HEK293 (cell line): ENCODE data around the gene IRF2.

Experiments used
- CTCF ChIA-PET: fragments of 350-600 bp; formaldehyde crosslinking; extraction: SDS; loops from one replicate; lab custom pipeline; 2021; ENCODE audit warnings: antibody characterized with exemption; lab: Yijun Ruan, JAX
- POLR2A ChIA-PET: fragments of 300-600 bp; formaldehyde crosslinking; extraction: SDS; loops from one replicate; lab custom pipeline; 2020; ENCODE audit warnings: antibody characterized with exemption, inconsistent platforms; lab: Yijun Ruan, JAX
- H3K27ac ChIP-seq: fragments of 200-500 bp; sonication (Bioruptor generic); 2 replicates; pipeline ENCODE4 v1.5.1; 2014; ENCODE audit warnings: low read depth, low read length, control low read depth, inconsistent platforms; ENCODE audit errors: extremely low read depth
- H3K36me3 ChIP-seq, 2 experiments: fragments of 200-500 bp in 1 of 2; sonication (Bioruptor generic) in 1 of 2; 1 replicate in 1 of 2; 2 replicates in 1 of 2; pipeline ENCODE4 v1.5.1; 2014 to 2017; ENCODE audit warnings: inconsistent platforms in 2 of 2, low read length in 2 of 2; ENCODE audit not compliant: control insufficient read depth in 2 of 2, insufficient read depth in 1 of 2
- H3K4me1 ChIP-seq: fragments of 200-500 bp; sonication (Bioruptor generic); 2 replicates; pipeline ENCODE4 v1.5.1; 2014; ENCODE audit warnings: mild to moderate bottlenecking, low read length, inconsistent platforms; ENCODE audit not compliant: control insufficient read depth, insufficient read depth
- H3K4me3 ChIP-seq: 2 replicates; pipeline ENCODE4 v1.5.1; 2011; ENCODE audit warnings: low read depth, mild to moderate bottlenecking, control low read depth, low read length, moderate library complexity
- H3K9me3 ChIP-seq: fragments of 200-500 bp; sonication (Bioruptor generic); 2 replicates; pipeline ENCODE4 v1.5.1; 2014; ENCODE audit warnings: low read depth, low read length, inconsistent platforms; ENCODE audit not compliant: control insufficient read depth, insufficient read depth
- GFI1B ChIP-seq: fragments of 450-650 bp; formaldehyde crosslinking; IDR thresholded peaks from 2 replicates; pipeline ENCODE4 v1.5.1; 2016; ENCODE audit warnings: missing biosample characterization, missing genetic modification characterization
- HOXC10 ChIP-seq: sonication (generic); formaldehyde crosslinking; IDR thresholded peaks from 2 replicates; pipeline ENCODE4 v1.8.1; 2023; ENCODE audit warnings: mild to moderate bottlenecking, missing genetic modification reagents
- MZF1 ChIP-seq: fragments of 450-650 bp; formaldehyde crosslinking; IDR thresholded peaks from 2 replicates; pipeline ENCODE4 v1.5.1; 2017; ENCODE audit warnings: missing biosample characterization, missing genetic modification characterization, borderline replicate concordance
- PRDM1 ChIP-seq: fragments of 450-650 bp; formaldehyde crosslinking; IDR thresholded peaks from 2 replicates; pipeline ENCODE4; 2016; ENCODE audit warnings: missing biosample characterization, missing genetic modification characterization
- TRIM28 ChIP-seq: IDR thresholded peaks from 2 replicates; pipeline ENCODE4 v1.6.1; 2011; ENCODE audit warnings: low read length, control low read depth, borderline replicate concordance
- YY2 ChIP-seq: fragments of 450-650 bp; formaldehyde crosslinking; IDR thresholded peaks from 2 replicates; pipeline ENCODE4 v1.5.1; 2016; ENCODE audit warnings: missing biosample characterization, missing genetic modification characterization
- ZBTB17 ChIP-seq: fragments of 450-650 bp; formaldehyde crosslinking; IDR thresholded peaks from 2 replicates; pipeline ENCODE4 v1.5.1; 2016; ENCODE audit warnings: missing biosample characterization, missing genetic modification characterization
- ZNF146 ChIP-seq: fragments of 450-650 bp; formaldehyde crosslinking; IDR thresholded peaks from 2 replicates; pipeline ENCODE4 v1.5.1; 2016; ENCODE audit warnings: missing biosample characterization, missing genetic modification characterization
- ZNF202 ChIP-seq: fragments of 450-650 bp; formaldehyde crosslinking; IDR thresholded peaks from 2 replicates; pipeline ENCODE4 v1.5.1; 2016; ENCODE audit warnings: missing biosample characterization, missing genetic modification characterization, borderline replicate concordance
- ZNF239 ChIP-seq: fragments of 450-650 bp; formaldehyde crosslinking; IDR thresholded peaks from 2 replicates; pipeline ENCODE4 v1.5.1; 2016; ENCODE audit warnings: missing biosample characterization, missing genetic modification characterization
- ZNF266 ChIP-seq: fragments of 450-650 bp; formaldehyde crosslinking; IDR thresholded peaks from 2 replicates; pipeline ENCODE4 v1.5.1; 2016; ENCODE audit warnings: missing biosample characterization, missing genetic modification characterization, low read depth
- ZNF274 ChIP-seq, 2 experiments: fragments of 200-500 bp in 1 of 2; fragments of 450-650 bp in 1 of 2; sonication (Bioruptor generic) in 1 of 2; formaldehyde crosslinking in 1 of 2; IDR thresholded peaks; 2 replicates each; pipeline versions ENCODE4 v1.5.1 to v1.6.1; 2014 to 2016; ENCODE audit warnings: borderline replicate concordance in 1 of 2, inconsistent platforms in 1 of 2, low read length in 1 of 2, missing biosample characterization in 1 of 2, missing genetic modification characterization in 1 of 2
- ZNF335 ChIP-seq: fragments of 450-650 bp; formaldehyde crosslinking; conservative IDR thresholded peaks from 2 replicates; pipeline ENCODE4 v1.5.1; 2016; ENCODE audit warnings: missing biosample characterization, missing genetic modification characterization
- ZNF354C ChIP-seq: fragments of 450-650 bp; formaldehyde crosslinking; IDR thresholded peaks from 2 replicates; pipeline ENCODE4 v1.5.1; 2016; ENCODE audit warnings: missing biosample characterization, missing genetic modification characterization, low read depth, borderline replicate concordance
- ZNF501 ChIP-seq: fragments of 450-650 bp; formaldehyde crosslinking; IDR thresholded peaks from 2 replicates; pipeline ENCODE4 v1.5.1; 2016; ENCODE audit warnings: missing biosample characterization, missing genetic modification characterization
- ZNF621 ChIP-seq: fragments of 450-650 bp; formaldehyde crosslinking; IDR thresholded peaks from 2 replicates; pipeline ENCODE4 v1.5.1; 2017; ENCODE audit warnings: missing biosample characterization, missing genetic modification characterization
- ZNF664 ChIP-seq: fragments of 450-650 bp; formaldehyde crosslinking; IDR thresholded peaks from 2 replicates; pipeline ENCODE4 v1.5.1; 2016; ENCODE audit warnings: missing biosample characterization, missing genetic modification characterization
- ZNF837 ChIP-seq: fragments of 450-650 bp; formaldehyde crosslinking; IDR thresholded peaks from 2 replicates; pipeline ENCODE4 v1.5.1; 2016; ENCODE audit warnings: missing biosample characterization, missing genetic modification characterization
- TF ChIP-seq, protein P1 (sequence below): fragments of 450-650 bp; formaldehyde crosslinking; IDR thresholded peaks from 2 replicates; pipeline ENCODE4 v1.5.1; 2016; ENCODE audit warnings: missing biosample characterization, missing genetic modification characterization
- TF ChIP-seq, protein P2 (sequence below): fragments of 450-650 bp; formaldehyde crosslinking; IDR thresholded peaks from 2 replicates; pipeline ENCODE4; 2016; ENCODE audit warnings: missing biosample characterization, missing genetic modification characterization
- TF ChIP-seq, protein P3 (sequence below): fragments of 450-650 bp; IDR thresholded peaks from 2 replicates; pipeline ENCODE4 v1.5.1; 2018; ENCODE audit warnings: missing biosample characterization, missing genetic modification characterization
- TF ChIP-seq, protein P4 (sequence below): fragments of 450-650 bp; formaldehyde crosslinking; IDR thresholded peaks from 2 replicates; pipeline ENCODE4 v1.5.1; 2016; ENCODE audit warnings: missing biosample characterization, missing genetic modification characterization
- TF ChIP-seq, protein P5 (sequence below): fragments of 450-650 bp; formaldehyde crosslinking; IDR thresholded peaks from 2 replicates; pipeline ENCODE4 v1.5.1; 2016; ENCODE audit warnings: missing biosample characterization, missing genetic modification characterization

IRF2 gene

DNA sequence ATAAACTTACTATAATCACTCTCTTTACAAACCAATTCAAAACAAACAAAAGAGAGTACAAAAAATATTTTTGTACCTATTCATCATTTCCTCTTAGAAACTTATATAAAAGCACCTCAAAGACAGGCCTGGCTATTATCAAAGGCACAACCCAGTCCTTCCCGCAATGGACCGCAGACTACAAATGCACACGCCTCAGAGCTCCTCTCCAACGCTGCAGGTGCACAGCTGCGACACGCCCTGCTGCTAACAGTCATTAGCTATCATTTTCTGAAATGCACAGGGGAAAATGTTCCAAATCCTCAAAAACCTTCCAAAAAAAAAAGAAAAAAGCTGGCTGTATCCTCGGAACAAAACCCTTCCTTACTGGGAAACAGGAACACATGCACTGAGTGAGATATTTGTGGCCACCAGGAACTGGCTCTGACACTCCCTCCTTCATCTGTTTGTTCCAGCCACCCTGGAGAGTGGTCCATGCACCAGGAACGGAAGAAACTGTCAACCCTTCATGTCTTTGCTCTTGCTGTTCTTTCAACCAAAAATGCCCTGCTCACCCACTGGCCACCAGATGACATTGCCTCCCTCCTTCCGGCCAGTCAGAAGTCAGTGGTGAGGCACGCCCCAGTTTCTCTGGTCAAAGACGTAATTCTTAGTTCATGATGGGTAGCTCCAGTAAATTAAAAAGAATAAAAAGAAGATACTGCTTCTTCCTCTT, 16.7 kb downstream of the IRF2 start:
- no peaks in the 10 kb centered on the region for H3K36me3 ChIP-seq
- ChIA-PET POLR2A (interaction anchor here (1.5 kb wide), 1 partner anchor 17 kb away, joined by 5 read pairs; the partner anchor contains the start of gene IRF2), CTCF (no interaction called here)
- no peaks in the 10 kb centered on the region for H3K4me1 ChIP-seq
- no peak overlapping the region for H3K27ac ChIP-seq
- H3K4me3 ChIP-seq: no peak overlapping the region
- no peak for TF ChIP-seq ZNF266 (tag by site-specific recombination)
- TF ChIP-seq, protein P1, sequence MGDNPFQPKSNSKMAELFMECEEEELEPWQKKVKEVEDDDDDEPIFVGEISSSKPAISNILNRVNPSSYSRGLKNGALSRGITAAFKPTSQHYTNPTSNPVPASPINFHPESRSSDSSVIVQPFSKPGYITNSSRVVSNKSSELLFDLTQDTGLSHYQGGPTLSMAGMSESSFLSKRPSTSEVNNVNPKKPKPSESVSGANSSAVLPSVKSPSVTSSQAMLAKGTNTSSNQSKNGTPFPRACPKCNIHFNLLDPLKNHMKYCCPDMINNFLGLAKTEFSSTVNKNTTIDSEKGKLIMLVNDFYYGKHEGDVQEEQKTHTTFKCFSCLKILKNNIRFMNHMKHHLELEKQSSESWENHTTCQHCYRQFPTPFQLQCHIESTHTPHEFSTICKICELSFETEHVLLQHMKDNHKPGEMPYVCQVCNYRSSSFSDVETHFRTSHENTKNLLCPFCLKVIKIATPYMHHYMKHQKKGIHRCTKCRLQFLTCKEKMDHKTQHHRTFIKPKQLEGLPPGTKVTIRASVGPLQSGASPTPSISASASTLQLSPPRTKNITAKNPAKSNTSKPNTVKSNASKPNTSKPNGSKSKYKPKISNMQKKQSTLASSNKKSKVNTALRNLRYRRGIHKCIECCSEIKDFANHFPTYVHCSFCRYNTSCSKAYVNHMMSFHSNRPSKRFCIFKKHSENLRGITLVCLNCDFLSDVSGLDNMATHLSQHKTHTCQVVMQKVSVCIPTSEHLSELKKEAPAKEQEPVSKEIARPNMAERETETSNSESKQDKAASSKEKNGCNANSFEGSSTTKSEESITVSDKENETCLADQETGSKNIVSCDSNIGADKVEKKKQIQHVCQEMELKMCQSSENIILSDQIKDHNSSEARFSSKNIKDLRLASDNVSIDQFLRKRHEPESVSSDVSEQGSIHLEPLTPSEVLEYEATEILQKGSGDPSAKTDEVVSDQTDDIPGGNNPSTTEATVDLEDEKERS (tag by site-specific recombination): no peak
- TF ChIP-seq GFI1B (tag by site-specific recombination): no peak
- no peak for TF ChIP-seq ZNF621
- TF ChIP-seq PRDM1 (tag by site-specific recombination): no peak
- TF ChIP-seq, protein P2, sequence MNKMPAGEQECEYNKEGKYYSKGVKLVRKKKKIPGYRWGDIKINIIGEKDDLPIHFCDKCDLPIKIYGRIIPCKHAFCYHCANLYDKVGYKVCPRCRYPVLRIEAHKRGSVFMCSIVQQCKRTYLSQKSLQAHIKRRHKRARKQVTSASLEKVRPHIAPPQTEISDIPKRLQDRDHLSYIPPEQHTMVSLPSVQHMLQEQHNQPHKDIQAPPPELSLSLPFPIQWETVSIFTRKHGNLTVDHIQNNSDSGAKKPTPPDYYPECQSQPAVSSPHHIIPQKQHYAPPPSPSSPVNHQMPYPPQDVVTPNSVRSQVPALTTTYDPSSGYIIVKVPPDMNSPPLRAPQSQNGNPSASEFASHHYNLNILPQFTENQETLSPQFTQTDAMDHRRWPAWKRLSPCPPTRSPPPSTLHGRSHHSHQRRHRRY (tag by site-specific recombination): no peak
- TF ChIP-seq, protein P3, sequence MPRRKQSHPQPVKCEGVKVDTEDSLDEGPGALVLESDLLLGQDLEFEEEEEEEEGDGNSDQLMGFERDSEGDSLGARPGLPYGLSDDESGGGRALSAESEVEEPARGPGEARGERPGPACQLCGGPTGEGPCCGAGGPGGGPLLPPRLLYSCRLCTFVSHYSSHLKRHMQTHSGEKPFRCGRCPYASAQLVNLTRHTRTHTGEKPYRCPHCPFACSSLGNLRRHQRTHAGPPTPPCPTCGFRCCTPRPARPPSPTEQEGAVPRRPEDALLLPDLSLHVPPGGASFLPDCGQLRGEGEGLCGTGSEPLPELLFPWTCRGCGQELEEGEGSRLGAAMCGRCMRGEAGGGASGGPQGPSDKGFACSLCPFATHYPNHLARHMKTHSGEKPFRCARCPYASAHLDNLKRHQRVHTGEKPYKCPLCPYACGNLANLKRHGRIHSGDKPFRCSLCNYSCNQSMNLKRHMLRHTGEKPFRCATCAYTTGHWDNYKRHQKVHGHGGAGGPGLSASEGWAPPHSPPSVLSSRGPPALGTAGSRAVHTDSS: no peak
- no peak for TF ChIP-seq ZNF664 (tag by site-specific recombination)
- no peak for TF ChIP-seq ZNF335 (tag by site-specific recombination)
- no peak for TF ChIP-seq ZNF274 (IDR thresholded peaks at IDR 0.05; ENCODE audit: low read length)
- TF ChIP-seq ZNF274 (tag by site-specific recombination; IDR thresholded peaks at IDR 0.05; ENCODE audit: borderline replicate concordance): no peak
- TF ChIP-seq HOXC10 (CRISPR knock-in tag): no peak
- no peak for TF ChIP-seq YY2 (tag by site-specific recombination)
- TF ChIP-seq, protein P4, sequence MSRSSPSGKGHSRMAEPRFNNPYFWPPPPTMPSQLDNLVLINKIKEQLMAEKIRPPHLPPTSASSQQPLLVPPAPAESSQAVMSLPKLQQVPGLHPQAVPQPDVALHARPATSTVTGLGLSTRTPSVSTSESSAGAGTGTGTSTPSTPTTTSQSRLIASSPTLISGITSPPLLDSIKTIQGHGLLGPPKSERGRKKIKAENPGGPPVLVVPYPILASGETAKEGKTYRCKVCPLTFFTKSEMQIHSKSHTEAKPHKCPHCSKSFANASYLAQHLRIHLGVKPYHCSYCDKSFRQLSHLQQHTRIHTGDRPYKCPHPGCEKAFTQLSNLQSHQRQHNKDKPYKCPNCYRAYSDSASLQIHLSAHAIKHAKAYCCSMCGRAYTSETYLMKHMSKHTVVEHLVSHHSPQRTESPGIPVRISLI: no peak
- TF ChIP-seq MZF1 (tag by site-specific recombination): no peak
- H3K9me3 ChIP-seq: no peaks in the 10 kb centered on the region

DNA sequence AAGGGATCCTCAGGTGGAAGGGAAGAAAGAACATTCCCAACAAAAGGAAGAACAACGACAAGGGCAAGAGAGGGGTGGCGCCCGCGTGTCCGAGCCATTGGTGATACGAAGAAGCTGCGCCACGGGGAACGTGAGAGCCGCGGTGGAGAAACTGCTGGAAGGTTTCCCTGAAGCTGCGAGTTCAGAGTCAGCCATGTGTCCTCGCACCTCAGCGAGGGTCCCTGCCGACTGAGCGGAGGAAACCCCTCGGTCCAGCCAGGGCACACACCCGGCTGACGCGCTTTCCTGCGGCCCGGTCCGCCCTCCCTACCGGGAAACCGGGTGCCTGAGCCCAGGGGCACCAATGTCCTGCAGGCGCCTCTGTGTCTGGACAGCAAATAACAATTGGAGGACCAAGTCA, 18.0 kb downstream of the IRF2 start:
- no peak overlapping the region for H3K4me3 ChIP-seq
- CTCF ChIA-PET: no interaction called here
- no peak overlapping the region for H3K27ac ChIP-seq
- no peaks in the 10 kb centered on the region for H3K9me3 ChIP-seq
- POLR2A ChIA-PET: no interaction called here
- no peaks in the 10 kb centered on the region for H3K4me1 ChIP-seq
- no peaks in the 10 kb centered on the region for H3K36me3 ChIP-seq
- TF ChIP-seq ZNF239 (tag by site-specific recombination): no peak
- TF ChIP-seq ZNF837 (tag by site-specific recombination): no peak
- TF ChIP-seq ZNF501: no peak
- TF ChIP-seq TRIM28: no peak
- no peak for TF ChIP-seq HOXC10 (CRISPR knock-in tag)
- TF ChIP-seq ZBTB17 (tag by site-specific recombination): no peak
- TF ChIP-seq ZNF202: no peak
- TF ChIP-seq, protein P5, sequence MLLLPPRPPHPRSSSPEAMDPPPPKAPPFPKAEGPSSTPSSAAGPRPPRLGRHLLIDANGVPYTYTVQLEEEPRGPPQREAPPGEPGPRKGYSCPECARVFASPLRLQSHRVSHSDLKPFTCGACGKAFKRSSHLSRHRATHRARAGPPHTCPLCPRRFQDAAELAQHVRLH (tag by site-specific recombination): no peak
- TF ChIP-seq ZNF354C (tag by site-specific recombination): no peak
- TF ChIP-seq ZNF146 (tag by site-specific recombination): no peak
